AG08395 (cell line): ENCODE measurements around the gene VWF.

Experiments used
- DNase-seq: peaks from one replicate; pipeline ENCODE4 v3.0.0; 2012; ENCODE audit warnings: mixed read lengths, low spot score

Gene VWF

GRCh38 chr12:6076776-6077691 is 47.4 kb downstream of the VWF start:
- no peak for DNase-seq

GRCh38 chr12:6076346-6076745 is 48.1 kb downstream of the VWF start:
- no peak for DNase-seq

GRCh38 chr12:6074979-6075585 is 49.4 kb downstream of the VWF start:
- DNase-seq = no peak

GRCh38 chr12:6074427-6074826 is 50.0 kb downstream of the VWF start:
- no peak for DNase-seq

GRCh38 chr12:6073426-6073825 is 51.0 kb downstream of the VWF start:
- no peak for DNase-seq

- DNase-seq = no peak
Observed at GRCh38 chr12:6072302-6072752, 52.1 kb downstream of the VWF start.

- no peak for DNase-seq
Observed at GRCh38 chr12:6071589-6071988, 52.9 kb downstream of the VWF start.

- DNase-seq = no peak
Observed at GRCh38 chr12:6070472-6071257, 53.8 kb downstream of the VWF start.

- DNase-seq = peak; percentile 95
Observed at GRCh38 chr12:6069437-6070093, 54.9 kb downstream of the VWF start.

GRCh38 chr12:6068227-6068626 is 56.2 kb downstream of the VWF start:
- DNase-seq = no peak

GRCh38 chr12:6067152-6067916 is 57.1 kb downstream of the VWF start:
- DNase-seq = peak; percentile 48

GRCh38 chr12:6066651-6067050 is 57.8 kb downstream of the VWF start:
- DNase-seq = no peak

- DNase-seq = no peak
Observed at GRCh38 chr12:6065863-6066199, 58.6 kb downstream of the VWF start.

- no peak for DNase-seq
Observed at GRCh38 chr12:6065131-6065862, 59.2 kb downstream of the VWF start.

GRCh38 chr12:6062757-6063735 is 61.4 kb downstream of the VWF start:
- peak; percentile 73 for DNase-seq

- no peak for DNase-seq
Observed at GRCh38 chr12:6062395-6062756, 62.1 kb downstream of the VWF start.

- peak; percentile 43 for DNase-seq
Observed at GRCh38 chr12:6061660-6062059, 62.8 kb downstream of the VWF start.

GRCh38 chr12:6059860-6060565 is 64.5 kb downstream of the VWF start:
- DNase-seq = no peak

- DNase-seq = no peak
Observed at GRCh38 chr12:6059221-6059620, 65.2 kb downstream of the VWF start.
